DMS79 treated with DMSO at 0.1 percent for 48 hours (cell line): Measurements from ENCODE around the gene WFIKKN2.
"Not testable (repeated sequence)": the region's sequence is repeated elsewhere in the genome, so short reads cannot be mapped to it uniquely, and the experiment has no call there.

Source experiments
- DNase-seq: peaks from one replicate; lab custom pipeline; 2025; lab: John Stamatoyannopoulos, UW

WFIKKN2 gene

DNA sequence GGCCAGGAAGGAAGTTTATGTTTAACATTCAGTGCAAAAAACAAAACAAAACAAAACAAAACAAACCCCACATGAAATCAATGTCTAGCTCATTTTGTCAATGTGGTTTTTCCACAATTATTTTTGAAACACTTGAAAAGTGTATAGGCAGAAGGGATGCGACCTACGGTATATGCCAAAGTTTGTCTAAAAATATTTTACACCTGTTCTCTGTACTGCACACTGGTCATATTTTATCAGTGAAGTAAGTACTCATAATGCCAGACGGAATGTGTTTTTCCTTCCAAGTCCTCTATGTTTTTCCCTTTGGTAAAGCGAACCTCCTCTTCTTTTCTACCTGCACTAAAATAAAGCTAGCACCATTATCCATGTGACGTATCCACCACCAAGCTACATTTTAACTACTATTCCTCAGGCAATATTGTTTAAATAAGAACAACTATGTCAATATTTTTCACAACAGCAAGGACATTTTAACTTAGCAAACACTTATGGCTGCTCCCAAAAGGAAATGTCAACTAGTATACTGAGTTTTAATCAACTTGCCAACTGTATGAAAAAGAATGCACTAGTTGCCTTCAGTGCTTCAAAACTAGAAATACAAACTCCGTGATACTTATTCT is 20.4 kb downstream of the WFIKKN2 start:
- DNase-seq = no peak

DNA sequence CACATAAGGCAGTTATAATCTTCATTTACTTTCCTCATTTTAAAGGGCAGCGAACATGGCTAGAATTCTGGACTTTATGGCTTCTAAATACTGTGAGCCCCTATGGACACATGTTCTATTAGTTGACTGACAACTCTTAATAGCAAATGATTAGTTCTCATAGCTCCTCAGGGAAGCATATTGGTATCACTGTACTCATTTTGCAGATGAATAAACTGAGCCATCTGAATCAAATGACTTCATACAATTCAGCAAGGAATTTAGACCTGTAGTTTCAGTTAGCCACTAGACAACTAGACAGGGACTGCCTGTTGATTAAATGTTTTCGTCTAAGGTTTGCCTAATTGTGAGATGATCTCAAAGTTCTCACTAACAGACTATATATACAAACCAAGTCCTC is 21.0 kb downstream of the WFIKKN2 start:
- DNase-seq = no peak

DNA sequence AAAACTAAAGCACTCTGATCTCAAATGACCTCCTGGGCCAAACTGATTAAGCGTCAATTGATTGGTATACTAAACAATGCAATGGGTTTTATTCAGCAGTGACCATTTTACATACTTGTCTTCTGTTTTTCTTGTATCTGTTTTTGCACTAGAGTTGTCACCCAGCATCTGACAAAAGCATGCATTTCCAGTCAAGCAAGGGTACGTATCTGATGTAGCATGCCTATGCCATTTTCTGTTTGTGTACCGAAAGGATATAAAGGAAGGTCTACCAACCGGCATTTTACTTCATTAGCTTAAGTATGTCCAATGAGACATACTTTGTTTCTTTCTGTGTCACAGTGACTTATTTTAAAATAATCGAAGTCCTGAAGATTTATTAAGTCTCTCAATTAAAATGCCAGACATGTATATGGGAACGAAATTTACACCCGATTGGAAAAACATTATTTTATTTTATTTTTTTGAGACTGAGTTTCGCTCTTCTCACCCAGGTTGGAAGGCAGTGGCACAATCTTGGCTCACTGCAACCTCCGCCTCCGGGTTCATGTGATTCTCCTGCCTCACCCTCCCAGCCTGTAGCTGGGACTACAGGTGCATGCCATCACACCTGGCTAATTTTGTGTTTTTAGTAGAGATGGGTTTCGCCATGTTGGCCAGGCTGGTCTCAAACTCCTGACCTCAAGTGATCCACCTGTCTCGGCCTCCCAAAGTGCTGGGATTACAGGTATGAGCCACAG is 23.3 kb downstream of the WFIKKN2 start:
- no peak for DNase-seq

DNA sequence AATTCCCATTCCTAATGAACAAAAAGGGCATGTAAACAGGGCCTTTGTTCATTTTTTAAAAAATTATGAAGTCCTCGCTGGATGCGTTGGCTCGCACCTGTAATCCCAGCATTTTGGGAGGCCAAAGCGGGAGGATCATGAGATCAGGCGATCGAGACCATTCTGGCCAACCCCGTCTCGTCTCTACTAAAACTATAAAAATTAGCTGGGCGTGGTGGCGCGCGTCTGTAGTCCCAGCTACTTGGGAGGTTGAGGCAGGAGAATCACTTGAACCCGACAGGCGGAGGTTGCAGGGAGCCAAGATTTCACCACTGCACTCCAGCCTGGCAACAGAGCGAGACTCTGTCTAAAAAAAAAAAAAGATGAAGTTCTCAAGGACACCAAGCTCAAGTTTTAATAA is 24.3 kb downstream of the WFIKKN2 start:
- not testable (repeated sequence) for DNase-seq

DNA sequence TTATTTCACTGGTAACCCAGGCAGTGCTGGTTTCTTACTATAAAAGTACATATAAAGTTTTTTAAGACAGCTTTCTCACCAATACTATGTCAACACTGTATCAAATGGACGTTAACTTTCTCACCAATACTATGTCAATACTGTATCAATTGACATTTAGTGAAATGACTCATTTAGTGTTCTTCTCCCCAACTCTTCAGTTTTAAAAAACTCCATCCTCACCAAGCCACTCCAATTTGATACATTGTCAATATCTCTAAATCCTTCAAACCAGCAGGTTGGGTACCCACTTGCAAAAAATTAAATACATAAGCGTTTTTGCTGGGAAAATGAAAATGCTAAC is 25.9 kb downstream of the WFIKKN2 start:
- no peak for DNase-seq

DNA sequence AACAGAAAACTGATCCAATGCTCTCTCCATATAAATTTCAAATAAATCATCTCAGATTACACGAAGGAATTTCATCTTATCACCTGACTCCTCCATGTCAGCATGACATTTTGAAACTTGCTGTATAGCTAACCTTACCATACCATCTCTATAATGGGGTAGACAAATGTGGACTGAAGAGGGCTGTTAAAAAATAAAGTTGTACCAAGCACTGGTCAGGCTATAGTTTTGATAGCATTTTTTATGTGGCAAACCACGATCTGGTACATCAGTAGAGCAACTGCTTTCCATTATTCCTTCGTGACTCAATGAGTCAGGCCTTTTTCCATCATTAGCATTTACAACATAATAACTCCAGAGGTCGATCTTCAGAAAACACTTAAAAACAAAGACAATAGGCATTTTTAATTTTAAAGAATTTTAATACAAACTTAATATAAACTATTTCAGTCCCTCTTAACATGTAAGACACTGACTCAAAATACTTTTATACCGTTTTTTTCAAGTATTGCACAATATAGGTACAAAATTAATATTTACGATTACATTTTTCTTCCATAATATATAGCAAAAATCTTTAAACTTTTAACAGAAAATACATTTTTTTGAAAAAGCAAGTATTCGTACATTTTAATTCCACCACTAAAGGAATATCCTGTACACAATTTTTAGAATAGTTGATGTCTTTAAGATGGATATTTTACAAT is 26.6 kb downstream of the WFIKKN2 start:
- no peak for DNase-seq

DNA sequence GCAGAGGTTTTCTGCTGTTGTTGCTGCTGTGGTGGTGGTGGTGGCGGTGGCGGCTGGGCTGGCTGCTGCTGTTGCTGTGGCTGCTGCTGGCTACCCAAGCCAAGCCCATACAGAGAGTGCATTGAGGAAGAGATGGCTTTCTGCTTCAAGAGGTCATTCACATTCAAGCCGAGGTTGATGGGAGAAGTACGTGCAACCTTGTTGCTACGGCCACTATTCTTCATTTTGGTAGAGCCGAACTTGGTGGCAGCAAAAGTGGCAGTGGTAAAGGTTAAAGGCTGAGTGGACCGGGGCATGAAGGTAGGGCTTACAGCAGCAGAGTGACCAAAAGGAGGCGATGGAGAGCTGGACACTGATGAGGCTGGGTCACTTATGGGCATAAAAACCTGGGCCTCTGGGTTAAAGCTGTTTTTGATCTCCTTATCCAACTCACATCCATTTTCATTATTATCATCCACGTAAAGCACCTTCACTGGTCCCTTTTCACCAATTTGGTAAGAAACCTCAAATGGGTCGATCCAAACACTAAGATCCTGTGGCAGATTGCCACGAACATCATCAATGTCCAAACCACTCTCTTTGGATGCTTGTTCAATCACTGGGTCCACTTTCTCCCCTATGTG is 27.9 kb downstream of the WFIKKN2 start:
- no peak for DNase-seq

DNA sequence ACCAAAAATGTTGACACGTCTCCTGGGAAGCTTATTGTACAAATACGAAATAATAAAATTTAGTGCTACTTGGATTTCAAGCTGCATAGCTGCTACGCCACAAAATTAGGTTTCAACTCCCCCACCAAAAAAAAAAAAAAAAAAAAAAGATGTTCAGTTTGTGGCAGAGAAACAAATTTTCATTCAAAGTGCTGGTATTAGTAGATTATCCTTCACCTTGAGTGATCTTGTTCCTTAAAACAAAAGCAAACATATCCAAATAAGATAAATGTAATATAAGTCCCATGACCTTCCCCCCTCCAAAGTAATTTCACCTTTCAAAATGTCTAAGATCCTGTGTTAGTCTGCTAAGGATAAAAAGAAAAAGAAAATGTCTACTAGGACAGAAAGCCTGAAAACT is 28.5 kb downstream of the WFIKKN2 start:
- DNase-seq = no peak

DNA sequence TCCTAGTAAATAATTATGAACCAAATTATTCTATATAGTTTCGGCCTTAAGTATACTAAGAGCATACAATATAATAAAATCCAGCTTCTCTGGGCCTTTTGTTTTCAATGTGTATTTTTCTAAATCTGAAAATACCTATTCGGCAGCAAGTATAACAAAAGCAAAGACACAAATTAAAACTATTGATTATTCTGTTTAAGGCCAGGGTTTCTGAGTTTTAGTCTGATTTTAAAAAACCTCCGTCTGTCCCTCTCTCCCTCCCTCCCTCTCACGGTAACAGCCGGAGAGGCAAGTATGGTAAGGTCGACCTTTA is 29.3 kb downstream of the WFIKKN2 start:
- no peak for DNase-seq

DNA sequence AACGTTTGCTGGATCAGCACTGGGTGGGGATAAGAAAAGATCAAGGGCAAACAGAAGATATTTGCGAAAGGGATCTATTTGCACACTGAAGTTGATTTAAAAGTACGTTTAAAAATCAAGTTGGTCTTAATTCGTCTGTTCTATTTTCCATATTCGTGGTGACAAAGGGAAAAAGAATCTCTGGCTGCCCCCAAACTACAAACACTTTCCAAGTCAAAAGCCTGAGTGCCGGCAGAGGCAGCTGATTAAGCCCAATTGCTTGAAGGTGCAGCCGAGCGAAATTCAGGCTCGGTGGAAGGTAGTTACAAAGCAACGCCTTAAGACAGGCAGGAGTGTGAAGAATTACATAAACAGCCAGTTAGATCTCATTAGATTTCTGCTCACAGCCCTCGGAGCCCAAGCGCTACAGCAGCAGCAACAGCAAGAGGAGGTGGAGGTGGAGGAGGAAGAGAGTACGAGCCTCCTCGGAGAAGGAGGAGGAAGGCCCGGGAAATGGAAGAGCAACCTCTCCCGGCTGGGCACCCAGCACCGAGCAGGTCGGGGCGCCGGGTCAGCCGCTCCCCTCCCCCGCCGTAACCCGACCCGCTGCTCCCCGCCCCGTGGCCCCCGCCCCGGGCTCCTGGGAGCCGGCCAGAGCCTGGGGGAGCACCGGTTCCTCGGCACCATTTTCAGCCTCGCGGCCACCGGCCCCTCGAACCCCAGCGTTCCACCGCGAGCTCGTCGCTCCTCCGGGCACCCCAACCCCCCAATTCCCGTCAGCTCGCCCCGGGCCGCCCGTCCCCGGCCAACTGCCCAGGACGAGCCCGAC is 29.9 kb downstream of the WFIKKN2 start:
- peak; percentile 45 for DNase-seq

DNA sequence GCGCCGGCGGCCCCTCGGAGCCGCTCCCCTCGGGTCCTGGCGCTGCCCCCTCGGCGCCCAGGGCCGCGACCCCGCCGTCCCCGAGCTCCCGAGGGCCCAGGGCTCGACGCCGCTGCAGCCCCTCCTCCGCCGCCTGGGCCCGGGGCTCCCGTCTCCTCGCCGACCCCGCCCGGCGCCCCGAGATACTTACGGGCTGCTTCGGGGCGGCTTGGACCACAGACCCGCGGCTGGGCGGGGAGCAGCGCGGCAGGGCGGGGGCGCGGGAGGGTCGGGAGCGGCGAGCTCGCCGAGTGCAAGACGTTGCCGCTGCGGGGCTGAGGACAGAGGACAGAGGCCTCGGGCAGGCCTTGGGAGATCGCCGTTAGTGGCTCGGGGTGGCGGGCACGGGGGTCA is 30.5 kb downstream of the WFIKKN2 start:
- no peak for DNase-seq

DNA sequence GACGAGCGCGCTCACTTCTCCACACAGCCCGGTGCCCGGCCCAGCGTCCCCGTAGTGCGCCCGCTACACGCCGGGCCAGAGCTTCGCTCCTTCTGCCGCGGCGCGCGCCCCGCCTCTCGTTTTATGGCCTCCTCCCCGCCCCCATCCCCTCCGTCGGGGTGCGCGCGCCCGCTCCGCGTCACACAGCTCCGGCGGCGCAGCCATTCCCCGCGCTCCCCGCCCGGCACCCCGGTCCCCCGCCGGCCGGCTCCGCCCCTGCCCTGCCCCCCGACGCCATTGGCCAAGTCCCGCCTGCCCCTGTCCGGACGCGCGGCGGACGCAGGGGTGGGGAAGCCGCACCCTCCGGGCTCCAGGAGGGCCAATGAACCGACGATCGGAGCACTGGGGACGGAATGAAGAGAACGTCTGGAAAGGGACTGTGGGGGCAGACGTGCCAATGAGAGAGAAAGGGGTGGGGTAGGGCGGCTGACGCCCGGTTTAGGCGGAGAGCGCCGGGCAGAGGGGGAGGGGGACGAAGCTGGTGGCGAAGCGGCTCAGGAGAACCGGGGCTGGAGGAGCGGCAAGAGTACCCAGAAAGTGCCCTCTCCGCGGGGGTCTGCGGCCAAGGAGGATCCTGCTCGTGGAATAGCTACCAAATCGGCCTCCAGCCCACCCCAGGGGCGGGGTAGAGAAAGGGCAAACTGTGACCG is 31.0 kb downstream of the WFIKKN2 start, which contains the start of gene TOB1:
Gene TOB1 (minus strand): TSS at position 94 of the 689 bp plus-strand sequence. CDS start 2,337 bp downstream, outside the sequence.
- peak; percentile 91 for DNase-seq

DNA sequence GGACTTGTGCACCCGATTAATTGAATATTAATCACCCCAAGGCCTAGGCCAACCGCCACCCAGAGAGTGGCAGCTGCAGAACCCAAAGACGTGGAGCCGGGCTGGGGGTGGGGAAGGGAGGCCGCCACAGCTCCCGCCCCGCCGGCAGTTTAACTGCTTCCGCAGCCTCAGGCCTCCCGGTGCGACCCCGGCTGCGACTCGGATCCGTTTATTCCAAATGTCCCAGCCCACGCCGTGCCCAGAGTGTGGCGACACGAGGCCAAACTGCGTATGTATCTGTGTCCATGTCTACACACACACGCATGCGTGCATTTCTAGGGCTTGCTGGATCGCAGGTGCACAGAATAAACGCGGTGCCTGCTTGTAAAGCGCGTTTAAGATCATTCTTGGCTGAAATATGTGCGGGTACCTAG is 31.6 kb downstream of the WFIKKN2 start:
- peak; percentile 62 for DNase-seq

DNA sequence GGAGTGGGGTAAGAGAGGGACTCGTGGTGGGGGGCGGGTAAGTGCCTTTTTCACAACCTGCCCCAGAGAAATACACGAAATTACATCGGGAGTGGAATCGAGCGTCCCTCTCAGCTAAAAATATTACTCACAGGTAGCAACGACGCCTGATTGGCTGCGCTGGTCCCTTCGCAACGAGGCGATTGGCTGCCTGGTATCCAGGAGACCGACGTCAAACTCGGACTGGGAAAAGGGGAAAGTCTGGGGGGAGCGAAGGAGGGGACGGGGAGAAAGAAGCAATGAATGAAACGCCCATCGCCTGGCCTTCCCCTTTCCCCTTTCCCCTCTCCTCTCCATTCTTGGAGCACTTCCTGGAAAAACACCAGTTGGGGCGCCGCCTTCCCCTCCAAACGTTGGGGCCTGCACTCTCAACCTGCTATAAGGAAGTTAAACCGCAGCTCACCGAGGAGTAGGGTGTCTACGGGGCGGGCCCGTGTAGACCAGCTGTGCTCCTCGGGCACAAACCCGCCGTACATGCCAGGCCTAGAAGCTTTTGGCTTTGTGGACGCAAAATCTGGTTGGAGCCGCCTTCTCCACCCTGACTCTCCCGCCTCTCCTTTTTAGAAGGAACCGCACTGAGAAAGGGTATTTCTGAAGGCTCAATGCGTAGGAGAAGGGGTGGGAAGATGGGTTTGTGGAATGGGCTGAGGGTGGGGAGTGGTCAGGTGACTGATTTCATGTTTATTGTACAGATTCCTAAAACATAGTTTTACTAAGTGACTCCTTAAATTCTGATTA is 32.2 kb downstream of the WFIKKN2 start:
- DNase-seq = peak; percentile 94

DNA sequence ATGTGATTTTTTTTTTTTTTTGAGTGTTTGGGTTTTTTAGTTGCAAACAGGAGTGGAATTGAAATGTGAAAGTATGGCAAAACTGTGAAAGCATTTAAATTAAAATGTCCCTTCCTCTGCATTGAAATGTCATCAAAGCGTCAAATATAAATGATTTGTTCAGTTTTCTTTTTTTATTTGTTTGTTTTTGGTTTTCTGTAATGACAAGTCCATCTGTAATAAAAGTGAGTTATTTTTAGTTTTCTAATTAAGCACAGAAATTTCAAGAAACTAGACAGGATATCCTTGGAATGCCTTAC is 32.7 kb downstream of the WFIKKN2 start:
- DNase-seq = no peak

DNA sequence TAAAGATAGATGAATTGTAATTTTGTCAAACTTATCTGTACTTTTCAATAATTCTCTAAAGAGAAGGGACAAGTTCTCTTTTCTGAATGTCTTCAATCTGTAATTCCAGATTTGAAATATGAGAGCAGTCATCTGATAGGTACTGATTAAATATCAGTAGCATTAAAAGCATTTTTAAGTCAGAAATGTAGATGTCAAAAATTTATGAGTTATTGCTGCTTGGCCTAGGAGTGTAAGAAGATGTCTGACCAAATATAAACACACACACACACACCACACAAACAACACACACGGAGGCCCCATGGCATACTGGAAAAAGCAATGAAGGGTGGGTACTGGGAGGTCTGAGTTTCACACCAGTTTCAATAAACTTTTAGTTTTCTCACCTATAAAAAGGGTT is 33.2 kb downstream of the WFIKKN2 start:
- no peak for DNase-seq

DNA sequence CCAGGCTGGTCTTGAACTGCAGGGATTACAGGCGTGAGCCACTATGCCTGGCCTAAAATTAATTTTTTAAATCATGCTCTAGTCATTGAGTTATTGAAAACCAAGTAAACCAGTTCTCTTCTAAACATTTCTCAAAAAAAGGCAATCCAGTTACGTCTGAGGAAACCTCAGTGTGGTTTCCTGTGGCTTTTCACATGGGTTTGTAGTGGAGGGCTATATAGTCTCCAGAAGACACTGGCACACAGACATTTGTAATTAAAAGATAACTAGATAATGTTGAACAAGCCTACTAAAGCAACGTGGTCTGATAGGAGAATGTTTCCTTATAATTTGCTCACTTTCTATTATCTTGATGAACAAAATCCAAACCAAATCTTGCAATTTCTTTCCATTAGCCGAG is 36.0 kb downstream of the WFIKKN2 start:
- DNase-seq = no peak

DNA sequence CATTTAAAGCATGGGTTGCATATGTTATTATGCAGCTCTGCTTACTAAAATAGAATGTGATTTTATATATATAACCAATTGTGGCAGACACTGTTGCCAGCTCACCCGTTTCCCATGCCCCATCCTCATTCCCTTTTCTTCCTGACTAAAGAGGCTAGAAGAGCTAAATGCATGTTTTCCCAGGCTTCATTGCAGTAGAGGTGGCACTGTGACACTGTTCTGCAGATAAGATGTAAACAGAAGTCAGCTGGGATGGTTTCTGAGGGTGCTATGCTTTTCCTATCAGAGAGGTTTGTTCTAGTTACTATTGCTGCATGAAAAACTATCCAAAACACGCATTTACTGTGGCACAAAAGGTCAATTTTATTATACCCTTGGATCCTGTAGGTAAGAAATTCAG is 36.5 kb downstream of the WFIKKN2 start:
- DNase-seq = no peak

DNA sequence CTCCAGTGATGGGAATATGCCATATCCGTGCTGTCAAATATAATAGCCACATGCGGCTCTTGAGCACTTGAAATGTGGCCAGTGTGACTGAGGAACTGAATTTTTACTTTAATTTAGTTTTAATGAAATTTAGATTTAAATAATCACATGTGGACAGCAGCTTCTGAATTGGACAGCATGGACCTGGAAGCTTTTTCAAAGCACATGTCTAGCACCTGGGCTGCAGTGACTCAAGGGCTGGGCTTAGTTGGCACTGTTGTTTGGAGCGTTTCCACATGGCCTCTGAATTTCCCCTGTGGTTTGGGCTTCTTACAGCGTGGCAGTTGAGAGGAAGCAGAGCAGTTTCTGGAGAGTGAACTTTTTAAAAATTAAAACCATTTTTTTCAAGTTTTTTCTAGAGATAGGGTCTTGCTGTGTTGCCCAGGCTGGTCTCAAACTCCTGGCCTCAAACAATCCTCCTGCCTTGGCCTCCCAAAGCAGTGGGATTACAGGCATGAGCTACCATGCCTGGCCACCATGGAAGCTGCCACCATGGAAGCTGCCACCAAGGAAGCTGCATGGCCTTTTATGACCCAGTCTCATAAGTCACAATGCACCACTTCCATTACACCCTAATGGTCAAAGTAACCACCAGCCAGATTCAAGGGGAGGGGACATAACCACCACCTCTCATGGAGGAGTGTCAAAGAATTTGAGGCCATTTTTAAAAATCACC is 37.5 kb downstream of the WFIKKN2 start:
- DNase-seq = no peak

DNA sequence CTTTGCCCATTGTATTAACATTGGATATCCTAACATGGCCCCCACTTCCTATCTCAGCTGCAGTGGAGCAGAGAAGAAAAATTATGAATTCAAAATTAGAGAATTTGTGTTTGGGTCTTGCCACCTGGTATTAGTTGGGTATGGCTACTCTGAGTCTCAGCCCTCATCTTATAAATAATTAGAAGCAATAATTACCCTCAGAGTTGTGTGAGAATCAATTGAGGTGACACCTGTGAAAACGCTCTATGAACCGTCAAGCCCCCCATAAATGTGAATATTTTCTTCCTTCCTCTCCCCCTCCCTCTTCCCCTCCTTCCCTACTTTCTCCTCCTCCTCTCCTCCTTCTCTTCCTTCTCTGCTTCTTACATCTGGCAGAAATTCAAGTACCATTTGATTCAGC is 39.7 kb downstream of the WFIKKN2 start:
- DNase-seq = no peak
